Activated CD8-positive, alpha-beta T cell treated with anti-CD3 and anti-CD28 coated beads for 36 hours (primary cell): ENCODE data around the gene SPATA16. TPM values are rescaled to one million over a fixed set of nuclear protein-coding genes. Genes with fewer than 3 reads are reported as not detected.

ENCODE experiments used
- ATAC-seq: fragments of 200-7000 bp; cut with Tn5 transposase; one replicate; pipeline ENCODE4 v1.10.0; 2021; ENCODE audit warnings: mild to moderate bottlenecking, moderate library complexity
- CTCF ChIA-PET: fragments of 350-600 bp; sonication (Branson Sonifier 250); formaldehyde crosslinking; loops from one replicate; lab custom pipeline; 2021; ENCODE audit warnings: antibody characterized with exemption; lab: Charles Lee
- POLR2A ChIA-PET: fragments of 350-600 bp; sonication (Branson Sonifier 250); formaldehyde crosslinking; loops from one replicate; lab custom pipeline; 2021; ENCODE audit warnings: antibody characterized with exemption; lab: Charles Lee
- DNase-seq: peaks from one replicate; pipeline ENCODE4 v3.0.0-alpha.2; 2020
- H3K27ac Mint-ChIP-seq: one replicate; pipeline ENCODE4 v1.8.0; 2021; ENCODE audit warnings: mild to moderate bottlenecking, mixed read lengths
- H3K27me3 Mint-ChIP-seq: one replicate; pipeline ENCODE4 v1.8.0; 2021; ENCODE audit warnings: mixed read lengths
- H3K36me3 Mint-ChIP-seq: one replicate; pipeline ENCODE4 v1.8.0; 2021; ENCODE audit warnings: low read depth, mixed read lengths
- H3K4me1 Mint-ChIP-seq: one replicate; pipeline ENCODE4 v1.8.0; 2021; ENCODE audit warnings: low read depth, mixed read lengths
- H3K4me3 Mint-ChIP-seq: one replicate; pipeline ENCODE4 v1.8.0; 2021; ENCODE audit warnings: mild to moderate bottlenecking, moderate library complexity, mixed read lengths
- H3K9me3 Mint-ChIP-seq: one replicate; pipeline ENCODE4 v1.8.0; 2021; ENCODE audit warnings: mixed read lengths
- CTCF ChIP-seq: fragments of 200-600 bp; IDR thresholded peaks from one replicate; pipeline ENCODE4 v1.8.0; 2022; ENCODE audit warnings: antibody characterized with exemption, mild to moderate bottlenecking
- intact Hi-C: fragments of 100-400 bp; cut with micrococcal nuclease; formaldehyde crosslinking; loops from one replicate; pipeline ENCODE4 v1.10.0; 2022
- total RNA-seq, 2 experiments: library from RNA; stranded (reverse); gene quantifications; one replicate each; pipeline ENCODE4 v1.2.3, GENCODE V29; 2021

The SPATA16 gene
- total RNA-seq, 2 experiments from 2014 or later, result not detected

- Mint-ChIP-seq H3K27me3 (peaks cover 2% of the 10 kb centered on the region), H3K9me3 (peaks cover 7% of the 10 kb centered on the region), H3K27ac (no peak overlapping the region), H3K36me3 (no peaks in the 10 kb centered on the region), H3K4me3 (no peak overlapping the region), H3K4me1 (no peaks in the 10 kb centered on the region)
- no peak for ATAC-seq
- intact Hi-C loops, result no loop called here
- CTCF ChIA-PET, result interaction anchor here (0.9 kb wide), 1 partner anchor 41 kb away, joined by 3 read pairs; no protein-coding TSS in a partner anchor
- TF ChIP-seq CTCF, result no peak
- no peak for DNase-seq
- POLR2A ChIA-PET, result no interaction called here
Measured at GRCh38 chr3:172877011-172877410, 264.0 kb downstream of the SPATA16 start.

GRCh38 chr3:172876297-172876696, 264.7 kb downstream of the SPATA16 start:
- no peak overlapping the region for H3K4me3 Mint-ChIP-seq
- peaks cover 2% of the 10 kb centered on the region for H3K27me3 Mint-ChIP-seq
- no peaks in the 10 kb centered on the region for H3K4me1 Mint-ChIP-seq
- no peak for TF ChIP-seq CTCF
- ATAC-seq, result no peak
- no peak for DNase-seq
- no peak overlapping the region for H3K27ac Mint-ChIP-seq
- intact Hi-C loops, result no loop called here
- peaks cover 7% of the 10 kb centered on the region for H3K9me3 Mint-ChIP-seq
- POLR2A ChIA-PET, result no interaction called here
- CTCF ChIA-PET, result no interaction called here
- H3K36me3 Mint-ChIP-seq, result no peaks in the 10 kb centered on the region

- intact Hi-C loops, result no loop called here
- no peak for TF ChIP-seq CTCF
- peaks cover 2% of the 10 kb centered on the region for H3K27me3 Mint-ChIP-seq
- DNase-seq (no peak), ATAC-seq (no peak)
- H3K27ac Mint-ChIP-seq, result no peak overlapping the region
- no peaks in the 10 kb centered on the region for H3K36me3 Mint-ChIP-seq
- H3K9me3 Mint-ChIP-seq, result peaks cover 4% of the 10 kb centered on the region
- no peak overlapping the region for H3K4me3 Mint-ChIP-seq
- ChIA-PET POLR2A (no interaction called here), CTCF (no interaction called here)
- no peaks in the 10 kb centered on the region for H3K4me1 Mint-ChIP-seq
Measured at GRCh38 chr3:172875039-172875438, 266.0 kb downstream of the SPATA16 start.

- ChIA-PET POLR2A (no interaction called here), CTCF (no interaction called here)
- ATAC-seq (no peak), DNase-seq (no peak)
- Mint-ChIP-seq H3K27ac (no peak overlapping the region), H3K4me3 (no peak overlapping the region), H3K27me3 (no peaks in the 10 kb centered on the region), H3K36me3 (no peaks in the 10 kb centered on the region), H3K9me3 (no peaks in the 10 kb centered on the region), H3K4me1 (no peaks in the 10 kb centered on the region)
- intact Hi-C loops, result no loop called here
- TF ChIP-seq CTCF, result no peak
Measured at GRCh38 chr3:172869784-172870518, 271.1 kb downstream of the SPATA16 start.

GRCh38 chr3:172869368-172869771, 271.7 kb downstream of the SPATA16 start:
- Mint-ChIP-seq H3K27ac (no peak overlapping the region), H3K27me3 (no peaks in the 10 kb centered on the region), H3K4me1 (no peaks in the 10 kb centered on the region), H3K9me3 (no peaks in the 10 kb centered on the region), H3K4me3 (no peak overlapping the region), H3K36me3 (no peaks in the 10 kb centered on the region)
- ChIA-PET CTCF (no interaction called here), POLR2A (no interaction called here)
- DNase-seq (no peak), ATAC-seq (no peak)
- intact Hi-C loops, result no loop called here
- TF ChIP-seq CTCF, result no peak
